ENCODE data around the gene IFT122.
"Not testable (repeated sequence)": the region's sequence is repeated elsewhere in the genome, so short reads cannot be mapped to it uniquely, and the experiment has no call there.

Gene IFT122

GRCh38 chr3:129403450-129403849 is 36.6 kb upstream of the IFT122 start:
- Histone ChIP-seq H3K9ac (ENCODE audit: low read length) (no peak overlapping the region), H3K27ac (ENCODE audit: low read depth, low read length) (no peak overlapping the region), H3K36me3 (ENCODE audit: control insufficient read depth, insufficient read depth, low read length) (no peaks in the 10 kb centered on the region), H3K27me3 (ENCODE audit: control insufficient read depth, insufficient read depth, low read length) (no peaks in the 10 kb centered on the region), H3K9me3 (ENCODE audit: control insufficient read depth, insufficient read depth, low read depth, low read length) (no peaks in the 10 kb centered on the region), H3K4me3 (ENCODE audit: low read depth, low read length) (no peak overlapping the region), H3K4me1 (ENCODE audit: control insufficient read depth, insufficient read depth, low read length) (no peaks in the 10 kb centered on the region)

GRCh38 chr3:129404130-129404529 is 35.9 kb upstream of the IFT122 start:
- Histone ChIP-seq H3K36me3 (ENCODE audit: control insufficient read depth, insufficient read depth, low read length) (no peaks in the 10 kb centered on the region), H3K27me3 (ENCODE audit: control insufficient read depth, insufficient read depth, low read length) (no peaks in the 10 kb centered on the region), H3K9me3 (ENCODE audit: control insufficient read depth, insufficient read depth, low read depth, low read length) (no peaks in the 10 kb centered on the region), H3K9ac (ENCODE audit: low read length) (no peak overlapping the region), H3K4me1 (ENCODE audit: control insufficient read depth, insufficient read depth, low read length) (no peaks in the 10 kb centered on the region), H3K27ac (ENCODE audit: low read depth, low read length) (no peak overlapping the region), H3K4me3 (ENCODE audit: low read depth, low read length) (no peak overlapping the region)

GRCh38 chr3:129404610-129405009 is 35.4 kb upstream of the IFT122 start:
- H3K27ac ChIP-seq (ENCODE audit: low read depth, low read length): no peak overlapping the region
- H3K9ac ChIP-seq (ENCODE audit: low read length): no peak overlapping the region
- no peaks in the 10 kb centered on the region for H3K36me3 ChIP-seq (ENCODE audit: control insufficient read depth, insufficient read depth, low read length)
- no peaks in the 10 kb centered on the region for H3K27me3 ChIP-seq (ENCODE audit: control insufficient read depth, insufficient read depth, low read length)
- no peaks in the 10 kb centered on the region for H3K4me1 ChIP-seq (ENCODE audit: control insufficient read depth, insufficient read depth, low read length)
- no peaks in the 10 kb centered on the region for H3K9me3 ChIP-seq (ENCODE audit: control insufficient read depth, insufficient read depth, low read depth, low read length)
- H3K4me3 ChIP-seq (ENCODE audit: low read depth, low read length): no peak overlapping the region

GRCh38 chr3:129409541-129409940 is 30.5 kb upstream of the IFT122 start:
- H3K9ac ChIP-seq (ENCODE audit: low read length): no peak overlapping the region
- no peaks in the 10 kb centered on the region for H3K27me3 ChIP-seq (ENCODE audit: control insufficient read depth, insufficient read depth, low read length)
- no peak overlapping the region for H3K27ac ChIP-seq (ENCODE audit: low read depth, low read length)
- H3K36me3 ChIP-seq (ENCODE audit: control insufficient read depth, insufficient read depth, low read length): no peaks in the 10 kb centered on the region
- H3K9me3 ChIP-seq (ENCODE audit: control insufficient read depth, insufficient read depth, low read depth, low read length): no peaks in the 10 kb centered on the region
- no peaks in the 10 kb centered on the region; the same call in 1 of the 2 replicates for H3K4me1 ChIP-seq (ENCODE audit: control insufficient read depth, insufficient read depth, low read length)
- no peak overlapping the region for H3K4me3 ChIP-seq (ENCODE audit: low read depth, low read length)

GRCh38 chr3:129410971-129411370 is 29.1 kb upstream of the IFT122 start:
- Histone ChIP-seq H3K4me3 (ENCODE audit: low read depth, low read length) (no peak overlapping the region), H3K9me3 (ENCODE audit: control insufficient read depth, insufficient read depth, low read depth, low read length) (no peaks in the 10 kb centered on the region), H3K27me3 (ENCODE audit: control insufficient read depth, insufficient read depth, low read length) (no peaks in the 10 kb centered on the region), H3K27ac (ENCODE audit: low read depth, low read length) (no peak overlapping the region), H3K4me1 (ENCODE audit: control insufficient read depth, insufficient read depth, low read length) (no peaks in the 10 kb centered on the region; the same call in 1 of the 2 replicates), H3K36me3 (ENCODE audit: control insufficient read depth, insufficient read depth, low read length) (no peaks in the 10 kb centered on the region), H3K9ac (ENCODE audit: low read length) (no peak overlapping the region)

GRCh38 chr3:129412542-129413198 is 27.4 kb upstream of the IFT122 start:
- Histone ChIP-seq H3K9me3 (ENCODE audit: control insufficient read depth, insufficient read depth, low read depth, low read length) (no peaks in the 10 kb centered on the region), H3K27me3 (ENCODE audit: control insufficient read depth, insufficient read depth, low read length) (no peaks in the 10 kb centered on the region), H3K27ac (ENCODE audit: low read depth, low read length) (no peak overlapping the region), H3K36me3 (ENCODE audit: control insufficient read depth, insufficient read depth, low read length) (no peaks in the 10 kb centered on the region), H3K4me1 (ENCODE audit: control insufficient read depth, insufficient read depth, low read length) (no peaks in the 10 kb centered on the region; the same call in 1 of the 2 replicates), H3K4me3 (ENCODE audit: low read depth, low read length) (no peak overlapping the region), H3K9ac (ENCODE audit: low read length) (no peak overlapping the region)

GRCh38 chr3:129413238-129413637 is 26.8 kb upstream of the IFT122 start:
- not testable (repeated sequence) for H3K36me3 ChIP-seq (ENCODE audit: control insufficient read depth, insufficient read depth, low read length); H3K27me3 ChIP-seq (ENCODE audit: control insufficient read depth, insufficient read depth, low read length); H3K9me3 ChIP-seq (ENCODE audit: control insufficient read depth, insufficient read depth, low read depth, low read length); H3K9ac ChIP-seq (ENCODE audit: low read length); H3K27ac ChIP-seq (ENCODE audit: low read depth, low read length); H3K4me1 ChIP-seq (ENCODE audit: control insufficient read depth, insufficient read depth, low read length); H3K4me3 ChIP-seq (ENCODE audit: low read depth, low read length)

GRCh38 chr3:129413687-129414506 is 26.1 kb upstream of the IFT122 start:
- H3K4me3 ChIP-seq (ENCODE audit: low read depth, low read length): no peak overlapping the region
- no peaks in the 10 kb centered on the region for H3K36me3 ChIP-seq (ENCODE audit: control insufficient read depth, insufficient read depth, low read length)
- H3K9me3 ChIP-seq (ENCODE audit: control insufficient read depth, insufficient read depth, low read depth, low read length): no peaks in the 10 kb centered on the region
- H3K4me1 ChIP-seq (ENCODE audit: control insufficient read depth, insufficient read depth, low read length): peaks cover 5% of the 10 kb centered on the region; the same call in 1 of the 2 replicates
- H3K9ac ChIP-seq (ENCODE audit: low read length): no peak overlapping the region
- no peak overlapping the region for H3K27ac ChIP-seq (ENCODE audit: low read depth, low read length)
- H3K27me3 ChIP-seq (ENCODE audit: control insufficient read depth, insufficient read depth, low read length): no peaks in the 10 kb centered on the region

GRCh38 chr3:129415378-129415777 is 24.6 kb upstream of the IFT122 start:
- Histone ChIP-seq H3K9ac (ENCODE audit: low read length) (no peak overlapping the region), H3K27me3 (ENCODE audit: control insufficient read depth, insufficient read depth, low read length) (no peaks in the 10 kb centered on the region), H3K27ac (ENCODE audit: low read depth, low read length) (no peak overlapping the region)

GRCh38 chr3:129415830-129416229 is 24.2 kb upstream of the IFT122 start:
- H3K27me3 ChIP-seq (ENCODE audit: control insufficient read depth, insufficient read depth, low read length): no peaks in the 10 kb centered on the region
- H3K4me1 ChIP-seq (ENCODE audit: control insufficient read depth, insufficient read depth, low read length): peaks cover 5% of the 10 kb centered on the region; the same call in 1 of the 2 replicates
- no peaks in the 10 kb centered on the region for H3K36me3 ChIP-seq (ENCODE audit: control insufficient read depth, insufficient read depth, low read length)
- H3K9me3 ChIP-seq (ENCODE audit: control insufficient read depth, insufficient read depth, low read depth, low read length): no peaks in the 10 kb centered on the region
- H3K9ac ChIP-seq (ENCODE audit: low read length): no peak overlapping the region
- no peak overlapping the region for H3K4me3 ChIP-seq (ENCODE audit: low read depth, low read length)
- H3K27ac ChIP-seq (ENCODE audit: low read depth, low read length): no peak overlapping the region

More at GRCh38 chr3:129415378-129415777, 24.6 kb upstream of the IFT122 start:
- no peaks in the 10 kb centered on the region for H3K9me3 ChIP-seq (ENCODE audit: control insufficient read depth, insufficient read depth, low read depth, low read length)
- H3K36me3 ChIP-seq (ENCODE audit: control insufficient read depth, insufficient read depth, low read length): no peaks in the 10 kb centered on the region
- H3K4me3 ChIP-seq (ENCODE audit: low read depth, low read length): no peak overlapping the region
- H3K4me1 ChIP-seq (ENCODE audit: control insufficient read depth, insufficient read depth, low read length): peaks cover 5% of the 10 kb centered on the region; the same call in 1 of the 2 replicates

GRCh38 chr3:129416415-129416814 is 23.6 kb upstream of the IFT122 start:
- Histone ChIP-seq H3K27me3 (ENCODE audit: control insufficient read depth, insufficient read depth, low read length) (no peaks in the 10 kb centered on the region), H3K4me3 (ENCODE audit: low read depth, low read length) (no peak overlapping the region), H3K9ac (ENCODE audit: low read length) (no peak overlapping the region), H3K9me3 (ENCODE audit: control insufficient read depth, insufficient read depth, low read depth, low read length) (no peaks in the 10 kb centered on the region), H3K36me3 (ENCODE audit: control insufficient read depth, insufficient read depth, low read length) (no peaks in the 10 kb centered on the region), H3K27ac (ENCODE audit: low read depth, low read length) (no peak overlapping the region), H3K4me1 (ENCODE audit: control insufficient read depth, insufficient read depth, low read length) (peaks cover 5% of the 10 kb centered on the region; the same call in 1 of the 2 replicates)
